ENCODE data around the gene FHAD1. TPM values are rescaled to one million over a fixed set of nuclear protein-coding genes. Genes with fewer than 3 reads are reported as not detected.
A peak's percentile ranks its signal among the peaks of the same experiment; 100 is the strongest.

Gene FHAD1
- total RNA-seq, 1 experiment from 2014 or later: 1.9 TPM

- no peak overlapping the region for H3K27ac ChIP-seq (ENCODE audit: insufficient read length, low read depth, low read length)
- no peak overlapping the region for H2BK5ac ChIP-seq (ENCODE audit: insufficient read length, low read length)
- no peaks in the 10 kb centered on the region for H3K23me2 ChIP-seq (ENCODE audit: insufficient read length, low read depth, low read length, poor library complexity, severe bottlenecking)
- no peak overlapping the region for H3K56ac ChIP-seq (ENCODE audit: insufficient read length, low read depth, low read length)
- no peak overlapping the region for H3K4me2 ChIP-seq (ENCODE audit: insufficient read depth, insufficient read length, low read length)
- H2BK12ac ChIP-seq (ENCODE audit: insufficient read length, low read depth, low read length): no peak overlapping the region
- no peak overlapping the region for H3T11ph ChIP-seq (ENCODE audit: low read length)
- H4K91ac ChIP-seq (ENCODE audit: insufficient read length, low read depth, low read length): no peak overlapping the region
- DNase-seq: no peak
- H3K79me1 ChIP-seq (ENCODE audit: insufficient read depth, low read depth, low read length, poor library complexity, severe bottlenecking): no peaks in the 10 kb centered on the region
- Mint-ChIP-seq H3K36me3 (ENCODE audit: insufficient read depth in 1 of 3, low read depth in 3 of 3) (no peaks in the 10 kb centered on the region), H3K27me3 (ENCODE audit: low read depth) (no peaks in the 10 kb centered on the region), H3K4me3 (peak overlapping the region in 1 of 2 experiments; percentile 60; a peak in 3 of 5 replicates), H3K27ac (peak overlapping the region in 2 of 3 experiments; percentile 89 to 97; a peak in 5 of 7 replicates), H3K9me3 (no peaks in the 10 kb centered on the region; a peak in 1 of 5 replicates), H3K4me1 (peaks cover 31 to 45% of the 10 kb centered on the region in 2 experiments)
- WGBS (ENCODE audit: extremely low coverage, insufficient read length, low lambda C conversion rate): no CpG with 5 or more reads among the region's 12 CpGs
- no peak overlapping the region for H3K9ac ChIP-seq (ENCODE audit: extremely low read depth, insufficient read length, low read length)
- no peaks in the 10 kb centered on the region for H3K27me3 ChIP-seq (ENCODE audit: insufficient read depth, low read length)
- no peak overlapping the region for H3K23ac ChIP-seq (ENCODE audit: insufficient read length, low read depth, low read length)
- no peak overlapping the region for H4K5ac ChIP-seq (ENCODE audit: insufficient read length, low read depth, low read length)
- H2AFZ ChIP-seq (ENCODE audit: low read length): no peak overlapping the region
- H3K14ac ChIP-seq (ENCODE audit: insufficient read depth, low read length): no peak overlapping the region
- TF ChIP-seq CTCF (conservative IDR thresholded peaks at IDR 0.05): no peak
- no peak overlapping the region for H4K8ac ChIP-seq (replicated peaks; ENCODE audit: insufficient read length, low read depth, low read length)
- no peaks in the 10 kb centered on the region for H4K20me1 ChIP-seq (ENCODE audit: control insufficient read depth, insufficient read depth, insufficient read length)
- no peaks in the 10 kb centered on the region; the same call in 1 of the 2 replicates for H3K4me1 ChIP-seq (ENCODE audit: insufficient read depth, low read length)
- H3K4ac ChIP-seq (ENCODE audit: low read depth, low read length): no peak overlapping the region
- H2BK20ac ChIP-seq (ENCODE audit: low read depth, low read length, poor library complexity, severe bottlenecking): no peak overlapping the region
- H2BK15ac ChIP-seq (ENCODE audit: low read depth, low read length): no peak overlapping the region
- no peak overlapping the region for H2BK120ac ChIP-seq (ENCODE audit: low read depth, low read length, poor library complexity, severe bottlenecking)
- no peaks in the 10 kb centered on the region for H3K79me2 ChIP-seq (ENCODE audit: insufficient read depth, low read length)
- no peaks in the 10 kb centered on the region for H3K9me3 ChIP-seq (ENCODE audit: control insufficient read depth, low read depth, low read length)
- no peak overlapping the region for H2AK5ac ChIP-seq (ENCODE audit: insufficient read length, low read length)
- H3K18ac ChIP-seq (ENCODE audit: insufficient read length, low read depth, low read length): no peak overlapping the region
These were observed 41.3 kb upstream of the FHAD1 start for GRCh38 chr1:15205586-15206346.
